DOHH2 (cell line): Measurements from ENCODE around the gene STK33.

Source experiments
- H3F3A ChIP-seq: fragments of 200-600 bp; sonication (generic), shearing (Covaris generic); 2 replicates; pipeline ENCODE4 v1.6.0; 2016; ENCODE audit warnings: antibody characterized with exemption, mild to moderate bottlenecking; ENCODE audit not compliant: control insufficient read depth, insufficient read depth
- H3K27ac ChIP-seq: fragments of 200-600 bp; sonication (generic); 2 replicates; pipeline ENCODE4 v1.5.1; 2014; ENCODE audit warnings: low read depth, mild to moderate bottlenecking, low read length, moderate library complexity
- H3K27me3 ChIP-seq: fragments of 200-600 bp; sonication (generic); 2 replicates; pipeline ENCODE4 v1.6.1; 2014; ENCODE audit warnings: mild to moderate bottlenecking, low read length, mixed read lengths; ENCODE audit not compliant: control insufficient read depth
- H3K36me3 ChIP-seq: fragments of 200-600 bp; sonication (generic); 2 replicates; pipeline ENCODE4 v1.6.1; 2014; ENCODE audit warnings: mild to moderate bottlenecking, low read length, moderate library complexity, mixed read lengths; ENCODE audit not compliant: control insufficient read depth
- H3K4me1 ChIP-seq: fragments of 200-600 bp; sonication (generic); 2 replicates; pipeline ENCODE4 v1.6.1; 2014; ENCODE audit warnings: mild to moderate bottlenecking, low read length, mixed read lengths; ENCODE audit not compliant: control insufficient read depth
- H3K4me2 ChIP-seq: fragments of 200-600 bp; sonication (generic); 2 replicates; pipeline ENCODE4 v1.6.0; 2014; ENCODE audit warnings: mild to moderate bottlenecking, low read length, moderate library complexity
- H3K4me3 ChIP-seq: fragments of 200-600 bp; sonication (generic); 2 replicates; pipeline ENCODE4 v1.5.1; 2014; ENCODE audit warnings: mild to moderate bottlenecking, low read length, mixed read lengths
- H3K79me2 ChIP-seq: fragments of 200-600 bp; sonication (generic); 2 replicates; pipeline ENCODE4 v1.6.1; 2014; ENCODE audit warnings: mild to moderate bottlenecking, low read length, mixed read lengths; ENCODE audit not compliant: control insufficient read depth
- H3K9me2 ChIP-seq: fragments of 200-600 bp; sonication (generic); replicated peaks from 2 replicates; pipeline ENCODE4 v1.6.1; 2014; ENCODE audit warnings: mild to moderate bottlenecking, low read length, mixed read lengths; ENCODE audit not compliant: control insufficient read depth
- H3K9me3 ChIP-seq: fragments of 200-600 bp; sonication (generic); 2 replicates; pipeline ENCODE4 v1.6.1; 2014; ENCODE audit warnings: antibody characterized with exemption, low read length, mixed read lengths; ENCODE audit not compliant: control insufficient read depth, insufficient read depth
- H4K20me1 ChIP-seq: fragments of 200-600 bp; sonication (generic); 2 replicates; pipeline ENCODE4 v1.6.0; 2014; ENCODE audit warnings: low read depth, mild to moderate bottlenecking, antibody characterized with exemption, low read length, moderate library complexity; ENCODE audit not compliant: control insufficient read depth, insufficient read depth
- CTCF ChIP-seq: fragments of 200-600 bp; sonication (generic); IDR thresholded peaks from one replicate; pipeline ENCODE4 v1.5.1; 2014; ENCODE audit warnings: antibody characterized with exemption, mild to moderate bottlenecking, low read depth, low read length; ENCODE audit not compliant: poor library complexity, severe bottlenecking
- EZH2phosphoT487 ChIP-seq: fragments of 200-600 bp; sonication (generic); IDR thresholded peaks from 2 replicates; pipeline ENCODE4 v1.6.1; 2017; ENCODE audit warnings: borderline replicate concordance, mild to moderate bottlenecking, antibody characterized with exemption, low read length, moderate library complexity, mixed read lengths

Gene STK33

GRCh38 chr11:8383627-8384026 lies 210.4 kb downstream of the STK33 start:
- H3K9me2 ChIP-seq, result no peaks in the 10 kb centered on the region
- H3K27ac ChIP-seq, result no peak overlapping the region
- no peak for TF ChIP-seq CTCF
- TF ChIP-seq EZH2phosphoT487, result no peak
- H3K4me3 ChIP-seq, result no peak overlapping the region
- no peak overlapping the region for H3K4me2 ChIP-seq
- H3K9me3 ChIP-seq, result no peaks in the 10 kb centered on the region
- no peaks in the 10 kb centered on the region for H3K27me3 ChIP-seq
- H3K36me3 ChIP-seq, result no peaks in the 10 kb centered on the region
- H3F3A ChIP-seq, result no peaks in the 10 kb centered on the region
- H4K20me1 ChIP-seq, result no peaks in the 10 kb centered on the region
- H3K79me2 ChIP-seq, result no peaks in the 10 kb centered on the region
- H3K4me1 ChIP-seq, result peaks cover 11% of the 10 kb centered on the region

GRCh38 chr11:8383227-8383626 lies 210.8 kb downstream of the STK33 start:
- H3K27ac ChIP-seq, result no peak overlapping the region
- H3K36me3 ChIP-seq, result no peaks in the 10 kb centered on the region
- no peaks in the 10 kb centered on the region for H3K27me3 ChIP-seq
- H4K20me1 ChIP-seq, result no peaks in the 10 kb centered on the region
- H3K4me2 ChIP-seq, result no peak overlapping the region
- no peak for TF ChIP-seq CTCF
- no peak for TF ChIP-seq EZH2phosphoT487
- peaks cover 11% of the 10 kb centered on the region for H3K4me1 ChIP-seq
- no peak overlapping the region for H3K4me3 ChIP-seq
- no peaks in the 10 kb centered on the region for H3K9me3 ChIP-seq
- H3K9me2 ChIP-seq, result no peaks in the 10 kb centered on the region
- no peaks in the 10 kb centered on the region for H3F3A ChIP-seq
- no peaks in the 10 kb centered on the region for H3K79me2 ChIP-seq

GRCh38 chr11:8382436-8383053 lies 211.5 kb downstream of the STK33 start:
- TF ChIP-seq CTCF (no peak), EZH2phosphoT487 (no peak)
- Histone ChIP-seq H3K4me3 (no peak overlapping the region), H3K36me3 (no peaks in the 10 kb centered on the region), H3K9me3 (no peaks in the 10 kb centered on the region), H3K27me3 (no peaks in the 10 kb centered on the region), H3K79me2 (no peaks in the 10 kb centered on the region), H3F3A (no peaks in the 10 kb centered on the region), H3K4me2 (no peak overlapping the region), H3K27ac (no peak overlapping the region), H3K9me2 (no peaks in the 10 kb centered on the region), H3K4me1 (peaks cover 11% of the 10 kb centered on the region), H4K20me1 (no peaks in the 10 kb centered on the region)
